PFSK-1 (cell line): ENCODE results near the gene ACAA2. TPM values are rescaled to one million over a fixed set of nuclear protein-coding genes. Genes with fewer than 3 reads are reported as not detected.

Experiments used
- FOXP2 ChIP-seq: optimal IDR thresholded peaks from 2 replicates; pipeline ENCODE3; 2011; ENCODE audit warnings: borderline replicate concordance, control low read depth, inconsistent platforms; ENCODE audit not compliant: insufficient read depth; ENCODE audit errors: extremely low read length, extremely low read depth
- POLR2AphosphoS5 ChIP-seq: IDR thresholded peaks from 2 replicates; pipeline ENCODE4 v1.6.1; 2012; ENCODE audit warnings: low read depth, mild to moderate bottlenecking, control low read depth, low read length, moderate library complexity
- REST ChIP-seq, 2 experiments: IDR thresholded peaks; 2 replicates each; pipeline versions ENCODE4 v1.6.1 to v1.8.0; 2011 to 2012; ENCODE audit warnings: low read depth in 2 of 2, low read length in 2 of 2, control low read depth in 1 of 2, inconsistent platforms in 1 of 2, mild to moderate bottlenecking in 1 of 2, moderate library complexity in 1 of 2; ENCODE audit not compliant: insufficient read depth in 1 of 2
- SIN3A ChIP-seq: IDR thresholded peaks from 2 replicates; pipeline ENCODE4 v1.6.1; 2012; ENCODE audit warnings: mild to moderate bottlenecking, low read length, moderate library complexity, borderline replicate concordance; ENCODE audit not compliant: insufficient read depth
- TAF1 ChIP-seq: IDR thresholded peaks from 2 replicates; pipeline ENCODE4 v1.6.1; 2012; ENCODE audit warnings: low read length, control low read depth, borderline replicate concordance; ENCODE audit not compliant: insufficient read depth
- polyA plus RNA-seq: library from polyadenylated mRNA; unstranded; fragments of >200 nt; gene quantifications from one replicate; pipeline ENCODE4 v1.2.1, GENCODE V29; 2012; ENCODE audit warnings: low read depth, missing spikeins; ENCODE audit not compliant: insufficient read length

Gene ACAA2
- 44.2 TPM for polyA plus RNA-seq

- TF ChIP-seq FOXP2 (peak; percentile 57), POLR2AphosphoS5 (peak; percentile 94; the same call in 1 of the 2 replicates), SIN3A (no peak), REST (IDR thresholded peaks at IDR 0.05; ENCODE audit: insufficient read depth in 1 of 2, low read depth in 2 of 2, low read length in 2 of 2) (0 out of 4 replicates have a peak, but pooled peaks of 1 of the 2 experiments have one; percentile 1), TAF1 (peak; percentile 78; the same call in 1 of the 2 replicates)
These were observed at the start of gene ACAA2 for GRCh38 chr18:49813319-49814146. ACAA2 (minus strand) TSS chr18:49813533; CDS start chr18:49813484, 49 bp downstream.

DNA sequence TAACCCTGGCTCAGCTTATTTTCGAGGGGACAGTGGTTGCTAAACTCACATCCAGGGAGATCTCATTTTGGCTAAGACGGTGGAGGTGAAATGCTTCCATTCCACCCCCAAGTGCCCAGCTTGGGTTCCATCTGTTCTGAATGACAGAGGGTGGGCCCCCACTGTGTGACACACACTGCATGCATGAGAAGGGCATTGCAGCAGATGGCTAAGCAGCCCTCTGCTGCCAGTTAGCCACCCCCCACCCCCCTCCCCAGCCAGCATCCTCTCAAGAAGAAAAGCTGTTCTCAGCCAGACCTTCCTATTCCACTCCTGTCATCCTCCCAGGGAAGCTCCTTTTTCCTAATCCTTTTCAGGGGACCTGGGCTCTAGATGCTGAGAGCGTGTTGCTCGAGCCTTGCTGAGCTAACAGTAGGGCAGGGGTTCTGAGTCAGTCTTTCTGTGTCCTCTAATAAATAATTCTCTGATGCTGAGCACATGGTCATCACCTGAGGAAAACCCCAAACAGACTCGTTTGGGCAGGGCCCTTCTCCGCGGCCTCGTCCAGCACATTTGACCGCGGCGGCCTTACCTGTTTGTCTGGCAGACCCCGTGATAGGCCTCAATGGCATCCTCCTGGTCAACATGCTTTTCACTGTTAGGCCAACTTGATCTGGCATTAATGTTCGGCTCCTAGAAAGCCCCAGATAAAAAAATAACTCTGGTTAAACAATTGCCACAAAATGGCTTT is 49.5 kb upstream of the ACAA2 start:
- no peak for TF ChIP-seq FOXP2
- TF ChIP-seq REST (IDR thresholded peaks at IDR 0.05; ENCODE audit: insufficient read depth in 1 of 2, low read depth in 2 of 2, low read length in 2 of 2): no peak
- TF ChIP-seq POLR2AphosphoS5: no peak
- TF ChIP-seq SIN3A: no peak
- no peak for TF ChIP-seq TAF1

- no peak for TF ChIP-seq POLR2AphosphoS5
- no peak for TF ChIP-seq SIN3A
- TF ChIP-seq FOXP2: no peak
- no peak for TF ChIP-seq TAF1
- no peak for TF ChIP-seq REST (IDR thresholded peaks at IDR 0.05; ENCODE audit: insufficient read depth in 1 of 2, low read depth in 2 of 2, low read length in 2 of 2)
These were observed 48.3 kb upstream of the ACAA2 start for GRCh38 chr18:49861659-49862058.

- TF ChIP-seq REST (IDR thresholded peaks at IDR 0.05; ENCODE audit: insufficient read depth in 1 of 2, low read depth in 2 of 2, low read length in 2 of 2) (no peak), SIN3A (no peak), POLR2AphosphoS5 (no peak), TAF1 (no peak), FOXP2 (no peak)
These were observed 46.4 kb upstream of the ACAA2 start for GRCh38 chr18:49859725-49860124.
